Stimulated activated CD4-positive, alpha-beta T cell treated with anti-CD3 and anti-CD28 coated beads, TNF-alpha, amount 100 ng/mL, for 48 hours (primary cell): ENCODE data around the gene B4GALT1.
"Not testable (repeated sequence)": the region's sequence is repeated elsewhere in the genome, so short reads cannot be mapped to it uniquely, and the experiment has no call there.

Experiments used
- DNase-seq, 3 donors: peaks; one replicate each; pipeline ENCODE4 v3.0.0-alpha.2; 2020; ENCODE audit warnings: low read depth in 3 of 3

The B4GALT1 gene

DNA sequence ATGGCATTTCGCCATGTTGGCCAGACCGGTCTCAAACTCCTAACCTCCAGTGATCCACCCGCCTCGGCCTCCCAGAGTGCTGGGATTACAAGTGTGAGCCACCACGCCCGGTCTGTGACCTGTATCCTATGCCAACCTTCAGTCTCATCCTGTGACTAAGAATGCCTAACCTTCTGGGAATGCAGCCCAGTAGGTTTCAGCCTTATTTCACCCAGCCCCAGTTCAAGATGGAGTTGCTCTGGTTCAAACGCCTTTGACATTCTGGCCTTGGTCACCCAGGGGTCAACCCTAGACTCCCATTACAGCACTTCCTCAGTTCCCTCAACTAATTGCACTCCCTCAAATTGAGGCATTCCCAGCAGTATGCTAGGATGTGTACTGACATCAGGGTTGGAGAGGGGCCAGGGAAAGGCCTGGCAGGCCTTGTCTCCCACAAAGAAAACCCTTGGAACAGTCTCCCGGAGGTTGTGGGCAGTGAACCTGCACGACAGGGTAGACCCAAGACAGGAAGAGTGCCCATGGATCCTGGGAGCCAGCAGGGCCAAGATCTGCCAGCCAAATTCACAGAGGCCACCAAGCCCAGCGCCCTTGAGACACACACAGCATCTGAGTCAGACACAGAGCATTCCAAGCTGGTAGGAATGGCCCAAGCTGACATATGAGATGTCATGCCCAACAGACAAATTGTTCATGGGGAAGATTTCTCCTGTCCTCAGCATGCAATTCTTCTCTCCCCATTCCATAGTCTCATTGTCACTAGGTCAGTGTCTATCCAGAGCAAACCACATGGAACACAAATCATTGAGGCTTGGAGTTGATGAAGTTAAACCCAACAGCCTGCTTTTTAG lies 65.8 kb downstream of the B4GALT1 start:
- no peak for DNase-seq

DNA sequence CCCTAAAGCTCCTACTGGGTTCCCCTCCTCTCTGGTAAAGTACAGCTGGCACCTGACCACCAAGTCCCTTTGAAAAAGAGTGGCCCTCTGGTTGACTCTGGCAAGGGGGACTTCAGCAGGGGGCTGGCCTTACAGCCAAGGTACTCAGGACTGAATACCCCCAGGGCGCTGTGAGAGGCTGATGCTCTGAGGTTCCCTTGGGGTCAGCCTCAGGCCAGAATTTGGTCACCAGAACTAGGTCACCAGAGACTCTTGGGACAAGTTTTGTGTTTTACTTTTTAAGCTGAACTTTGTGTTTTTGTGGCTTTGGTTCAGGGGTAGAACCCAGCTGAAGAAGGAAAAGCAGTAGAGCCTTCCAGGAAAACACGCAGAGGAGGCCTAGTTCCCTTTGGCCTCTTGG lies 67.4 kb downstream of the B4GALT1 start:
- DNase-seq = no peak

DNA sequence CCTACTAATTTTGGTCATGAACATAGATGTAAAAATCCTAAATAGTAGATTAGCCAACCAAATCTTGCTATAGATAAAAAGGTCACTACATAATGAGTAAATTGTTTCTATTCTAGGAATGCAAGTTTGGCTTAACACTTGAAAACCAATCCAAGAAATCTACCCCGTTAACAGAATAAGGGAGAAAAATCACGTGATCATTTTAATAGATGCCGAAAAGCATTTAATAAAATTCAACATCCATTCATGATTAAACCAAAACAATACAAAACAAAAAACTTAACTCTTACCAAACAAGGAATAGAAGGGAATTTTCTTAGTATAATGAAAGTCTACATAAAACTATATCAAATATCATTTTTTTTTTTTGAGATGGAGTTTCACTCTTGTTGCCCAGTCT lies 69.9 kb downstream of the B4GALT1 start:
- no peak for DNase-seq

DNA sequence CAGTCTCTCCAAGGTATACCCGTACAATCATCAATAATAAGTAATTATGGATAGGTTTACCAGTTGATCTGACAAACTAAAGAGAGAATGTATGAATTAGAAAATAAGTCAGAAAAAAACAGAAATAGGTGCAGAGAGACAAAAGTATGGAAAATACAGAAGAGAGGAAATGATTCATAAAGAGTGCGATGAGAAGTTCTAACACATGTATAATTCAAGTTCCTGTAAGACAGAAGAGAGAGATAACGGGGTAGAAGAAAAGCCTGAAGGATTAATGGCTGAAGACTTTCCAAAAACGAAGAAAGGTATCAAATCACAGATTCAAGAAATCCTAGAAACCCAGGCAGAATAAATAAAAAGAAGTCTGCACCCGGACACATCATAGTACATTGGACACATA lies 74.5 kb downstream of the B4GALT1 start:
- DNase-seq = no peak

DNA sequence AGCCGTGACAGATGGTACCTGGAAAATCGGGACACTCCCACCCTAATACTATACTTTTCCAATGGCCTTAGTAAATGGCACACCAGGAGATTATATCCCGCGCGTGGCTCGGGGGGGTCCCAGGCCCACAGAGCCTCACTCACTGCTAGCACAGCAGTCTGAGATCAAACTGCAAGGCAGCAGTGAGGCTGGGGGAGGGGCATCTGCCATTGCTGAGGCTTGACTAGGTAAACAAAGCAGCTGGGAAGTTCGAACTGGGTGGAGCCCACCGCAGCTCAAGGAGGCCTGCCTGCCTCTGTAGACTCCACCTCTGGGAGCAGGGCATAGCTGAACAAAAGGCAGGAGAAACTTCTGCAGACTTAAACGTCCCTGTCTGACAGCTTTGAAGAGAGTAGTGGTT lies 81.5 kb downstream of the B4GALT1 start:
- not testable (repeated sequence) for DNase-seq

DNA sequence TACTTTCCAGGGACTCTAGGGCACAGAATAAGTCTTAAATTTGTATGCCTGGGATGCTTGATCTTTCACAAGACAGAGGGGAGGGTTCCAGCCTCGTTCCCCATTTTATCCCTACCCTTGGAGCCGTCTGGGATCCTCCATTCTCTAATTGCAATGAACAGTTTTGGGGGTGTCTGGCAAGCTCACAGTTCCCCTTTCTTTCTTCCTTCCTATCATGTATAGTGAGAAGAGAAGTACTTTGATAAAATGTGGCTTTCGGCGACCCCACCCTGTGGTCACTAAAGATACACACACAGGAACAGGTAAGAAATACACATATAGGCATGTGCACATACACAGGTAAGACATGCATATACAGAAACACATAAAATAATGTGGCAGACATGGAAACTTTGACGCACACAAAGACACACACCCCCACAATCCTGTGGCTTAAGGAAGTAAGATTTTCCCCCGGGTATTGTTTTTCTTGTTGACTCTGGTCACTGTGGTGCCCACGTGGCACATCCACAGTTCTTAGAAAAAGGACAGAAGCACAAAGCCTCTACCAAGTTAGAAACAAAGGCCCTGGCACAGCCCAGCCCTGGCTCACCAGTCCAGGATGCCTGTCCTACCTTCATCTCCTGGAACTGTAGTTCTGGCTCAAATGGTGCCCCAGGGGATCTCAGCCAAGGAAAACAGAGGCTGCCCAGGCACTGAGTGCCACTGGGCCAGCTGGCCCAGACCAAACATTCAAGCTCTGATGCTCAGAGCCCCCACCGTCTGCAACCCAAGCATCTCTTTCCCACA lies 84.4 kb downstream of the B4GALT1 start:
- no peak for DNase-seq

DNA sequence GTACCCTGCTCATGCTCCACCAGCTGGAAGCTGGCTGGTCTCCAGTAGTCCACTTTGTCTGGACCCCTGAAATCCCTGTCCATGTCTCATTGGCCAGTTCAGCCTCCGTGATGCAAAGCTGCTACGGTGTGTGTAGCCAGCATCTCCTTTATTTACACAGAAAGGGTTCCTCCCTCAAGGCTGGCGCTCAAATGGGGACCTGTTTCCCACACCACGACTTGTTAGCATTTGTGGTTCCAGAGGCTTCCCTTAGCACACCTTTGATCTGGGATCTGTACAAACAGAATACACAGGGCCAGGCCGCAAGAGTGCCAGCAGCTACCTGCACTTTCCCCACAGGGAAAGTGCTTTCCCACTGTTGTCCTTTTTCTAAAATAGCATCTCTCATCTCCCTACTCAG lies 85.0 kb downstream of the B4GALT1 start:
- DNase-seq = no peak

DNA sequence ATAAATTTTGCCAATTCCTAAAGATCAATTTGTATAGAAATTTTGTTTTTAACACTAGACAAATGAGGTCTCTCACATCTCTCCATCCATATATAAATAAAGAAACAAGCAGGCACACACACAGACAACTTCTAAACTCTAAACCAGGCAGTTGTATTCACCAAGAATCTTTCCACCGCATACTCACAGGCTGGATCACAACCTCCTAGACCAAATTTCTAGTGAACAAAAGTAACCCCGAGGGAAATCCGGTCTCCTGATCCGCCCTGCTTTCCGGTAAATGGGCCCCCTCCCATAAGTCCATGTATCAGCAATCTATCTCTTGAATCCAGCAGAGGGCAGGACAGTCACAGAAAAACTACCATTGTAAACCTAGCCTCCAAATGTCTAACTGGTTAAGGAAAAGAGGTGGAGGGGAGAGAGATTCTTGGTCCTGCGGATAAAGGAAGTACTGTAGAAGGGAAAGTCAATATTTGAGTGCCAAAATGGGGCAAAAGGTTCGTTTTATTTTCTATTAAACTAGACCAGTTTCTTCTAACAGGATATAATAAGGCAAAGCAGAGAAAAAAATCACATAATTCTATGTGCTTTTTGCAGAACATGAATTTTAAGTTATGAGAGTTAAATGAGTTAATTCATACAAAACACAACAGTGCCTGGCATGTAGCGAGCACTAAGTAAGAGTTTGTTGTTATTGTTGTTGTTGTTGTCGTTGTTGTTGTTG lies 85.8 kb downstream of the B4GALT1 start:
- DNase-seq = peak; percentile 39 to 49 (median 47)

DNA sequence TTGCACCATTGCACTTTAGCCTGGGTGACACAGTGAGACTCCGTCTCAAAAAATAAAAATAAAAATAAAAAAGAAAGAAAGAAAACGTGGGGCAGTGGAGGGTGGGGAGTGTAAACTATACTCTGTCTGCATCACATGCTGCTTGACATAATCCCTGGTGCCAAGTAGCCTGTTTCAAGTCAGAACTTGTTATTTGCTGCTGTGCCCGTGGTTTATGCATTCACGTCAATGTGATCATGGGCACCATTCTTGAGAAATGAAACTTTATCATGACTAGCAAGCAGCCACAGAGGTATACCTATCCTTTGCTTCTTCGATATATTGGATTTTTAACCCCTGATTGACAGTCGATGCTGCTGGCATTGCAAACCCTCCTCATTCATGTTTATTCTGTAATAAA lies 86.6 kb downstream of the B4GALT1 start:
- DNase-seq = no peak

DNA sequence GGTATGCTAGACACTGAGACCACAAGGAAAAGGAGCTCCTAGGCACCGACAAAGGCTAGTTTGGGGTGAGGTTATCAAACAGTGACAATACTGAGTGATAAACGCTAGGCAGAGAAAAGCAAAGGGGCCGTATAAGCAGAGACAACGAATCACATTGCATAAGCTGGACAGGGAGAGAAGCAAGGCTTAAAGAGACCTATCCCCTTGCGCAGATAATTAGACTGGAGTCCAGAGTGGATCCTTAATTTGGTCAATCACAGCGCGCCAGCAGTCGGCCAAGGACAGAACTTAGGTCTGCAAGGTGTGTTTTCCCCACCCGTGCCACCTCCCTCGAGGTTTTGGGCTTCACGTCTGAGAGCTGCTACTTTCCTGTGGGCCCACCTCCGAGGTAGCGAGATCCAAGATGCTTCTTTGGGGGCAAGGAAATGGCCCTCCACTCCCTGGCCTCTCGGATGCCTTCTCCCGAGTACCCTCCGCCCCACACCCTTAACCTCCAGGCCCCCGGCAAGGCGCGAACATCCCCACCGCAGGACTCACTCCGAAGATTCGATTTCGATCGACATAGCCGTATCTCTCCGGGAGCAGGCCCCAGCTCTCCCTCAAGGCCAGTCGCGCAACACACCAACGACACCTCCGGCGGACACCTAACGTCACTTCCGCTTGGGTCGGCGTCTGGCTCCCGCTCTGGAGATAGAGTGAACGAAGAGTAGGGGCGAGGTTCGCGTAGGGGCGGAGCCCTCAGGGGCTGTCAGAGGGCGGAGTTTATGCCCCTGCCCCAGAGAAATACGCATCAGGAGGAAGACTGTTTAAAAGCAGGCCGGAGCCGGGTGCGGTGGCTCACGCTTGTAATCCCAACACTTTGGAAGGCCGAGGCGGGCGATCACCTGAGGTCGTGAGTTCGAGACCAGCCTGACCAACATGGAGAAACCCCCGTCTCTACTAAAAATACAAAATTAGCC lies 90.8 kb downstream of the B4GALT1 start, which contains the start of gene SMU1:
TSS of gene SMU1 (minus strand) at position 629 of the 959 bp plus-strand sequence. CDS start at position 563, 66 bp downstream.
- peak; percentile 88 to 96 (median 90) for DNase-seq

DNA sequence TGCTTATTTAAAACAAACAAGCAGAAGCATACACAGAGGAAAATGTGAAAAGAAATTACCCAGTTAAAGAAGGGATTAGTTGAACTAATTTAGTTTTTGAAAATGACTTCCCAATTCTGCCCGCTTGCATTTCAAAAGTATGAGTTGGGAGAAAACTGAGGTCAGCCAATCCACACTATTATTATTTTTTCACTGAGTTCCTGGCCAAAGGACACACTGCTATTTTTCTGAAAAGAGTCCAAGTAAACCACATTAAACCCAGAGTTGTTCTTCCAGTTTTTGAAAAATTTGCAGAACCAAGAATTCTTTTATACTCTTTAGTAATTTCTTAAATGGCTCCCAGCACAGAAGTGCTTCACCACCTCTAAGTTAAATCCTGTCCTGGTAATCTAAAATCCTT lies 98.1 kb downstream of the B4GALT1 start:
- no peak for DNase-seq

DNA sequence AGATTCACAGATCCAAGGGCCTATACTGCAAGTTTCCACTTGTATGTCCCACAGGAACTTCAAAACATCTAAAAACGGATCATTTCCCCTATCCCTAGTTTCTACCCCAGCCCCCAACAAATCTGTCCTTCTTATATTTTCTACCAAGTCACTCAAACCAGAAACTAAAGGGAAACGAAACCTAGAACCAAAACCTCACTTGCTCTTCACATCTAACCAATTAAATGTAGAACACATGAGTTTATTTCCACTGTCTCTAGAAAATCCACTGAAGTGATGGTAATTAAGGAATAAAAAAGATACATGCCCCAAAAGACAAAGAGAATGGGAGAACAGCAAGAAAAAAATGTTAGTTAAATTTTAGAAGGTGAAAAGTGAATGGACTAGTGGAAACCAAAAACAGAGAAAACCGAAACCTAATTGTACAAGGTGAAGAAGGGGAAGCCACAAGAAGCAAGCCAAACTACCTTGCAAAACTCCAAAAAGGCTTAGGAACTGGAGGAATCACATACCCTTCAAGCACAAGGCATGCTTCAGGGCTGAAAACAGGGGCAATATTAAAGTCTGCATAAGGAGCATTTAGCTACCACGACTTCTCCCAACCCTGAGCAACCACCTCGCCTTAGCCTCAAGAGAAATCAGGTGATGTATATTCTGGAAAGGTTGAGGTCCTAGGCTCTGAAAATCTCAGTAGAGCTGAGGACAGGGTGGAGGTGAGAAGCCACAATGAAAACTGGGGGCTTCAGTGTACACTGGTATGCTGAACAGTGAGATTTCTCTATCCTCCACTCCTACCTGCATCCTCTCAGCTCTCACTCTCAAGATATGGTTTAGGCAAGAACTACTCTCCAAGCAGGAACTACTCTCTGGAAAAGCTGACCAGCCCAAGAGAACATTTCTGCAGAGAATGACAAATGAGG lies 101.7 kb downstream of the B4GALT1 start:
- no peak for DNase-seq
